Measurements from ENCODE around the gene LRBA. TPM values are rescaled to one million over a fixed set of nuclear protein-coding genes. Genes with fewer than 3 reads are reported as not detected.

Gene LRBA
- total and polyA plus RNA-seq, 9 of the 15 experiments (the other 6 are each of a cell fraction or from before 2014, with no cell fraction given), result 24.2 to 88.7 (median 59.7) TPM

- Histone ChIP-seq H3K9me1 (ENCODE audit: control insufficient read depth, insufficient read depth, low read length) (no peaks in the 10 kb centered on the region), H3K4me3 (no peak overlapping the region), H3K4me1 (replicated peaks in 1 of 2; ENCODE audit: control insufficient read depth in 2 of 2, insufficient read depth in 2 of 2, low read length in 2 of 2) (peaks cover 0 to 12% of the 10 kb centered on the region in 2 experiments; a peak in 2 of 5 replicates), H4K20me1 (replicated peaks; ENCODE audit: control insufficient read depth, insufficient read depth, low read length) (no peaks in the 10 kb centered on the region), H3K36me3 (ENCODE audit: control insufficient read depth, insufficient read depth, low read length) (peaks cover 5% of the 10 kb centered on the region; the same call in 2 of the 3 replicates), H3K27me3 (ENCODE audit: control insufficient read depth in 2 of 2, insufficient read depth in 2 of 2, low read length in 2 of 2) (no peaks in the 10 kb centered on the region), H3K9ac (ENCODE audit: insufficient read depth in 1 of 2, low read depth in 2 of 2, low read length in 2 of 2) (no peak overlapping the region), H3K79me2 (ENCODE audit: control insufficient read depth, insufficient read depth, low read length) (no peaks in the 10 kb centered on the region), H2AFZ (ENCODE audit: low read depth, low read length) (no peak overlapping the region), H3K4me2 (ENCODE audit: insufficient read depth, low read length) (no peak overlapping the region), H3K27ac (ENCODE audit: extremely low read depth, low read depth, low read length) (no peak overlapping the region), H3K9me3 (replicated peaks; ENCODE audit: control insufficient read depth, insufficient read depth, low read depth, low read length) (no peaks in the 10 kb centered on the region)
- no TSS peak for BruUV-seq (replicated peaks)
- peak; percentile 69 for ATAC-seq
- POLR2A ChIA-PET, result no interaction called here
- in situ Hi-C loops (cut with MboI), result no loop called here
- 47% methylated on average over 2 of the region's 2 CpGs for WGBS (ENCODE audit: insufficient coverage, low coverage, missing lambda C conversion rate)
- CTCF ChIA-PET (ENCODE audit: low intra/inter-chr PET ratio), result no interaction called here
- DNase-seq (ENCODE audit: extremely low read depth in 1 of 4, low spot score in 3 of 4), result peak in 2 of 4 experiments; percentile 16 to 28
- intact Hi-C loops (cut with micrococcal nuclease), result no loop called here
- peak; percentile 48 for FAIRE-seq
- TF ChIP-seq EZH2 (IDR thresholded peaks at IDR 0.05; ENCODE audit: borderline replicate concordance, low read depth, low read length), result no peak
- TF ChIP-seq, protein P1, sequence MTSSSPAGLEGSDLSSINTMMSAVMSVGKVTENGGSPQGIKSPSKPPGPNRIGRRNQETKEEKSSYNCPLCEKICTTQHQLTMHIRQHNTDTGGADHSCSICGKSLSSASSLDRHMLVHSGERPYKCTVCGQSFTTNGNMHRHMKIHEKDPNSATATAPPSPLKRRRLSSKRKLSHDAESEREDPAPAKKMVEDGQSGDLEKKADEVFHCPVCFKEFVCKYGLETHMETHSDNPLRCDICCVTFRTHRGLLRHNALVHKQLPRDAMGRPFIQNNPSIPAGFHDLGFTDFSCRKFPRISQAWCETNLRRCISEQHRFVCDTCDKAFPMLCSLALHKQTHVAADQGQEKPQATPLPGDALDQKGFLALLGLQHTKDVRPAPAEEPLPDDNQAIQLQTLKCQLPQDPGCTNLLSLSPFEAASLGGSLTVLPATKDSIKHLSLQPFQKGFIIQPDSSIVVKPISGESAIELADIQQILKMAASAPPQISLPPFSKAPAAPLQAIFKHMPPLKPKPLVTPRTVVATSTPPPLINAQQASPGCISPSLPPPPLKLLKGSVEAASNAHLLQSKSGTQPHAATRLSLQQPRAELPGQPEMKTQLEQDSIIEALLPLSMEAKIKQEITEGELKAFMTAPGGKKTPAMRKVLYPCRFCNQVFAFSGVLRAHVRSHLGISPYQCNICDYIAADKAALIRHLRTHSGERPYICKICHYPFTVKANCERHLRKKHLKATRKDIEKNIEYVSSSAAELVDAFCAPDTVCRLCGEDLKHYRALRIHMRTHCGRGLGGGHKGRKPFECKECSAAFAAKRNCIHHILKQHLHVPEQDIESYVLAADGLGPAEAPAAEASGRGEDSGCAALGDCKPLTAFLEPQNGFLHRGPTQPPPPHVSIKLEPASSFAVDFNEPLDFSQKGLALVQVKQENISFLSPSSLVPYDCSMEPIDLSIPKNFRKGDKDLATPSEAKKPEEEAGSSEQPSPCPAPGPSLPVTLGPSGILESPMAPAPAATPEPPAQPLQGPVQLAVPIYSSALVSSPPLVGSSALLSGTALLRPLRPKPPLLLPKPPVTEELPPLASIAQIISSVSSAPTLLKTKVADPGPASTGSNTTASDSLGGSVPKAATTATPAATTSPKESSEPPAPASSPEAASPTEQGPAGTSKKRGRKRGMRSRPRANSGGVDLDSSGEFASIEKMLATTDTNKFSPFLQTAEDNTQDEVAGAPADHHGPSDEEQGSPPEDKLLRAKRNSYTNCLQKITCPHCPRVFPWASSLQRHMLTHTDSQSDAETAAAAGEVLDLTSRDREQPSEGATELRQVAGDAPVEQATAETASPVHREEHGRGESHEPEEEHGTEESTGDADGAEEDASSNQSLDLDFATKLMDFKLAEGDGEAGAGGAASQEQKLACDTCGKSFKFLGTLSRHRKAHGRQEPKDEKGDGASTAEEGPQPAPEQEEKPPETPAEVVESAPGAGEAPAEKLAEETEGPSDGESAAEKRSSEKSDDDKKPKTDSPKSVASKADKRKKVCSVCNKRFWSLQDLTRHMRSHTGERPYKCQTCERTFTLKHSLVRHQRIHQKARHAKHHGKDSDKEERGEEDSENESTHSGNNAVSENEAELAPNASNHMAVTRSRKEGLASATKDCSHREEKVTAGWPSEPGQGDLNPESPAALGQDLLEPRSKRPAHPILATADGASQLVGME (CRISPR knock-in tag; IDR thresholded peaks at IDR 0.05), result no peak
- 0 out of 2 replicates have a peak, but pooled peaks have one; percentile 23 for TF ChIP-seq ESRRA (IDR thresholded peaks at IDR 0.05; ENCODE audit: borderline replicate concordance, low read depth)
- TF ChIP-seq RBBP5 (IDR thresholded peaks at IDR 0.05; ENCODE audit: borderline replicate concordance, insufficient read depth, low read length, poor library complexity, severe bottlenecking), result no peak
- no peak for TF ChIP-seq ZFP1 (CRISPR knock-in tag; IDR thresholded peaks at IDR 0.05)
- TF ChIP-seq ZNF316 (IDR thresholded peaks at IDR 0.05), result peak; percentile 91
- peak; percentile 60 for TF ChIP-seq ARID1B (IDR thresholded peaks at IDR 0.05)
- no peak for TF ChIP-seq TCF3 (CRISPR knock-in tag; IDR thresholded peaks at IDR 0.05)
- no peak for TF ChIP-seq ZNF212 (CRISPR knock-in tag; IDR thresholded peaks at IDR 0.05)
- TF ChIP-seq POLR3A (IDR thresholded peaks at IDR 0.05; ENCODE audit: borderline replicate concordance, extremely low read depth, insufficient read depth, insufficient read length), result no peak
- TF ChIP-seq FOXP1 (CRISPR knock-in tag; IDR thresholded peaks at IDR 0.05), result no peak
- no peak for TF ChIP-seq ZNF41 (CRISPR knock-in tag; conservative IDR thresholded peaks at IDR 0.05)
- no peak for TF ChIP-seq MAX (CRISPR knock-in tag; IDR thresholded peaks at IDR 0.05)
- TF ChIP-seq ZNF239 (CRISPR knock-in tag; IDR thresholded peaks at IDR 0.05), result no peak
- no peak for TF ChIP-seq SMARCC2 (IDR thresholded peaks at IDR 0.05; ENCODE audit: low read depth)
- no peak for TF ChIP-seq RBM39 (optimal IDR thresholded peaks at IDR 0.05; ENCODE audit: low read depth, low read length)
- peak; percentile 75 for TF ChIP-seq MAFK (IDR thresholded peaks at IDR 0.05; ENCODE audit: low read length)
- no peak for TF ChIP-seq ZFPM2 (CRISPR knock-in tag; IDR thresholded peaks at IDR 0.05)
- no peak for TF ChIP-seq PHB2 (IDR thresholded peaks at IDR 0.05; ENCODE audit: low read depth)
These were observed 245.8 kb downstream of the LRBA start for GRCh38 chr4:150769248-150769647.

All from K562 (cell line).